ENCODE data around the gene KANK2. TPM values are rescaled to one million over a fixed set of nuclear protein-coding genes. Genes with fewer than 3 reads are reported as not detected.

KANK2 gene
- total RNA-seq, 2 experiments from 2014 or later = 2.0 to 2.5 TPM

- intact Hi-C loops (cut with micrococcal nuclease) = loop anchor here (5.0 kb wide), 1 partner anchor 164 kb away; no protein-coding TSS in a partner anchor
- H3K27ac Mint-ChIP-seq = no peak overlapping the region
- peaks cover 2% of the 10 kb centered on the region for H3K4me1 Mint-ChIP-seq (ENCODE audit: low read depth)
- H3K27me3 Mint-ChIP-seq = peaks cover 5% of the 10 kb centered on the region
- POLR2A ChIA-PET = no interaction called here
- no peak for DNase-seq
- no peak overlapping the region for H3K4me3 Mint-ChIP-seq
- H3K9me3 Mint-ChIP-seq = no peaks in the 10 kb centered on the region
- CTCF ChIA-PET = no interaction called here
- no peaks in the 10 kb centered on the region for H3K36me3 Mint-ChIP-seq
Observed at GRCh38 chr19:11201791-11202190, 4.4 kb upstream of the KANK2 start.

- POLR2A ChIA-PET = no interaction called here
- intact Hi-C loops (cut with micrococcal nuclease) = loop anchor here (5.0 kb wide), 1 partner anchor 164 kb away; no protein-coding TSS in a partner anchor
- Mint-ChIP-seq H3K27ac (no peak overlapping the region), H3K36me3 (no peaks in the 10 kb centered on the region), H3K4me3 (no peak overlapping the region), H3K9me3 (no peaks in the 10 kb centered on the region), H3K27me3 (peaks cover 13% of the 10 kb centered on the region), H3K4me1 (ENCODE audit: low read depth) (peaks cover 5% of the 10 kb centered on the region)
- DNase-seq = no peak
- CTCF ChIA-PET = no interaction called here
Observed at GRCh38 chr19:11200931-11201330, 3.6 kb upstream of the KANK2 start.

GRCh38 chr19:11200015-11200574 lies 2.8 kb upstream of the KANK2 start:
- POLR2A ChIA-PET = no interaction called here
- Mint-ChIP-seq H3K4me3 (no peak overlapping the region), H3K9me3 (no peaks in the 10 kb centered on the region), H3K27me3 (peaks cover 16% of the 10 kb centered on the region), H3K27ac (no peak overlapping the region), H3K36me3 (no peaks in the 10 kb centered on the region), H3K4me1 (ENCODE audit: low read depth) (peaks cover 8% of the 10 kb centered on the region)
- CTCF ChIA-PET = no interaction called here
- intact Hi-C loops (cut with micrococcal nuclease) = loop anchor here (5.0 kb wide), 1 partner anchor 163 kb away; no protein-coding TSS in a partner anchor
- no peak for DNase-seq

- intact Hi-C loops (cut with micrococcal nuclease) = loop anchor here (5.0 kb wide), 1 partner anchor 42 kb away; the partner anchor contains the start of gene SPC24
- Mint-ChIP-seq H3K4me1 (ENCODE audit: low read depth) (peaks cover 8% of the 10 kb centered on the region), H3K36me3 (no peaks in the 10 kb centered on the region), H3K4me3 (no peak overlapping the region), H3K27me3 (peaks cover 16% of the 10 kb centered on the region), H3K9me3 (no peaks in the 10 kb centered on the region), H3K27ac (no peak overlapping the region)
- DNase-seq = no peak
- ChIA-PET POLR2A (no interaction called here), CTCF (no interaction called here)
Observed at GRCh38 chr19:11199517-11199916, 2.2 kb upstream of the KANK2 start.

- Mint-ChIP-seq H3K4me3 (no peak overlapping the region), H3K27me3 (peaks cover 15% of the 10 kb centered on the region), H3K36me3 (no peaks in the 10 kb centered on the region), H3K9me3 (no peaks in the 10 kb centered on the region), H3K27ac (no peak overlapping the region), H3K4me1 (ENCODE audit: low read depth) (peaks cover 8% of the 10 kb centered on the region)
- intact Hi-C loops (cut with micrococcal nuclease) = loop anchor here (5.0 kb wide), 1 partner anchor 42 kb away; the partner anchor contains the start of gene SPC24
- ChIA-PET CTCF (interaction anchor here (1.4 kb wide), 1 partner anchor 61 kb away, joined by 4 read pairs; no protein-coding TSS in a partner anchor), POLR2A (no interaction called here)
- DNase-seq = no peak
Observed at GRCh38 chr19:11198769-11199424, 1.6 kb upstream of the KANK2 start.

GRCh38 chr19:11198175-11198534 lies 810 bp upstream of the KANK2 start:
- CTCF ChIA-PET = interaction anchor here (0.7 to 1.4 kb wide), 4 partner anchors 60 to 284 kb away, joined by 3 to 4 read pairs (median 4); no protein-coding TSS in a partner anchor
- DNase-seq = no peak
- Mint-ChIP-seq H3K27me3 (peaks cover 15% of the 10 kb centered on the region), H3K27ac (no peak overlapping the region), H3K4me1 (ENCODE audit: low read depth) (peaks cover 8% of the 10 kb centered on the region), H3K4me3 (peak overlapping the region; percentile 66), H3K36me3 (no peaks in the 10 kb centered on the region), H3K9me3 (no peaks in the 10 kb centered on the region)
- intact Hi-C loops (cut with micrococcal nuclease) = loop anchor here (5.0 kb wide), 1 partner anchor 41 kb away; the partner anchor contains the start of gene SPC24
- POLR2A ChIA-PET = no interaction called here

- Mint-ChIP-seq H3K9me3 (no peaks in the 10 kb centered on the region), H3K4me1 (ENCODE audit: low read depth) (peaks cover 8% of the 10 kb centered on the region), H3K27me3 (peaks cover 15% of the 10 kb centered on the region), H3K27ac (no peak overlapping the region), H3K4me3 (peak overlapping the region; percentile 48), H3K36me3 (no peaks in the 10 kb centered on the region)
- no peak for DNase-seq
- ChIA-PET CTCF (no interaction called here), POLR2A (interaction anchor here (0.7 kb wide), 1 partner anchor 556 kb away, joined by 4 read pairs; no protein-coding TSS in a partner anchor)
- intact Hi-C loops (cut with micrococcal nuclease) = loop anchor here (5.0 kb wide), 1 partner anchor 39 kb away; the partner anchor contains the start of gene SPC24
Observed at GRCh38 chr19:11196406-11197287, 698 bp downstream of the KANK2 start.

- peaks cover 8% of the 10 kb centered on the region for H3K4me1 Mint-ChIP-seq (ENCODE audit: low read depth)
- no peaks in the 10 kb centered on the region for H3K9me3 Mint-ChIP-seq
- CTCF ChIA-PET = no interaction called here
- H3K4me3 Mint-ChIP-seq = no peak overlapping the region
- H3K27me3 Mint-ChIP-seq = peaks cover 15% of the 10 kb centered on the region
- intact Hi-C loops (cut with micrococcal nuclease) = loop anchor here (5.0 kb wide), 1 partner anchor 38 kb away; the partner anchor contains the start of gene SPC24
- POLR2A ChIA-PET = no interaction called here
- H3K36me3 Mint-ChIP-seq = no peaks in the 10 kb centered on the region
- no peak for DNase-seq
- no peak overlapping the region for H3K27ac Mint-ChIP-seq
Observed at GRCh38 chr19:11195681-11196080, 1.7 kb downstream of the KANK2 start.

GRCh38 chr19:11194656-11195558 lies 2.4 kb downstream of the KANK2 start:
- Mint-ChIP-seq H3K4me1 (ENCODE audit: low read depth) (peaks cover 8% of the 10 kb centered on the region), H3K9me3 (no peaks in the 10 kb centered on the region), H3K27me3 (peaks cover 15% of the 10 kb centered on the region), H3K4me3 (no peak overlapping the region), H3K27ac (no peak overlapping the region), H3K36me3 (no peaks in the 10 kb centered on the region)
- intact Hi-C loops (cut with micrococcal nuclease) = loop anchor here (5.0 kb wide), 1 partner anchor 38 kb away; the partner anchor contains the start of gene SPC24
- no peak for DNase-seq
- CTCF ChIA-PET = no interaction called here
- POLR2A ChIA-PET = no interaction called here

GRCh38 chr19:11194173-11194572 lies 3.2 kb downstream of the KANK2 start:
- Mint-ChIP-seq H3K4me1 (ENCODE audit: low read depth) (peaks cover 8% of the 10 kb centered on the region), H3K36me3 (no peaks in the 10 kb centered on the region), H3K27me3 (peaks cover 13% of the 10 kb centered on the region), H3K4me3 (no peak overlapping the region), H3K27ac (no peak overlapping the region), H3K9me3 (no peaks in the 10 kb centered on the region)
- DNase-seq = no peak
- ChIA-PET CTCF (no interaction called here), POLR2A (no interaction called here)
- intact Hi-C loops (cut with micrococcal nuclease) = no loop called here
